Activated CD4-positive, alpha-beta T cell treated with anti-CD3 and anti-CD28 coated beads for 4 hours (primary cell): ENCODE data around the gene SCD5.

Experiments used
- DNase-seq, 2 donors: peaks; one replicate each; pipeline ENCODE4 v3.0.0-alpha.2; 2020

SCD5 gene

DNA sequence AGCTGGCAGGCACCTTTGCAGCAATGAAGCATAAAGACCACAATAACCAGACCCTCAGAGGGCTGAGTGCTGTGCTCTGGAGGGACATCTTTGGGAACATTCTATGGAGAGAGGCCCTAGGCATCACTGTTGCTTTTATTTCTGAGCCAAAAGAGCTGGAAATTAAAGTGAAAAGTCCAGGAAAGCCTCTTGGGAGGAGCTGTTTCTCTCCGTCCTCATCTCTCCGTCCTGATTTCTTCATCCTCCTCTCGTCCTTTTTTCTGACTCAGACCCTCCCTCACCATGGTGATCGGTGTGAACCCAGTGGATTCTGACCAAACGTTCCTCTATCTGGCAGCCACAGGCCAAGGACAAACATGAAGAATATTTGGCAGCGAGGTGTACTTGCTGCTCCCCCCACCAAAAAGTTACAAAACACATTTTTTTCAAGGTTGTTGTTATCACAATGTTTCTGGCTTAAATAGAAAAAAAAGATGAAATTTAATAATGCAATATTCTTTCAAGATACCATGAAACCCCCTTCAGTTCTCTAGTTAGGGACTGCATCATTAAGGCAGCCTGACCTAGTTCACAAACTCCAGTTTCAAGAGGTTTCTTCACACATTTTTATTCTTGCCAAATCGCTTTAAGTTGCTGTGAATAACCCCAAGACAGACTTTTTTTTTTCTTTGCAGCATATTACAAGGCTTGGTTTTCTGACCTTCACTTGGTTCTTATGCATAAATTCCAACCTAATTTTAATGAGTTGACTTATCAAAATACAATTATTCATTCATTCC lies 80.2 kb downstream of the SCD5 start:
- no peak for DNase-seq

- DNase-seq = no peak
Observed at GRCh38 chr4:82715731-82716617, 82.6 kb downstream of the SCD5 start.

- DNase-seq = no peak
Observed at GRCh38 chr4:82713856-82714255, 84.7 kb downstream of the SCD5 start.

GRCh38 chr4:82712561-82712960 lies 86.0 kb downstream of the SCD5 start:
- DNase-seq = no peak

DNA sequence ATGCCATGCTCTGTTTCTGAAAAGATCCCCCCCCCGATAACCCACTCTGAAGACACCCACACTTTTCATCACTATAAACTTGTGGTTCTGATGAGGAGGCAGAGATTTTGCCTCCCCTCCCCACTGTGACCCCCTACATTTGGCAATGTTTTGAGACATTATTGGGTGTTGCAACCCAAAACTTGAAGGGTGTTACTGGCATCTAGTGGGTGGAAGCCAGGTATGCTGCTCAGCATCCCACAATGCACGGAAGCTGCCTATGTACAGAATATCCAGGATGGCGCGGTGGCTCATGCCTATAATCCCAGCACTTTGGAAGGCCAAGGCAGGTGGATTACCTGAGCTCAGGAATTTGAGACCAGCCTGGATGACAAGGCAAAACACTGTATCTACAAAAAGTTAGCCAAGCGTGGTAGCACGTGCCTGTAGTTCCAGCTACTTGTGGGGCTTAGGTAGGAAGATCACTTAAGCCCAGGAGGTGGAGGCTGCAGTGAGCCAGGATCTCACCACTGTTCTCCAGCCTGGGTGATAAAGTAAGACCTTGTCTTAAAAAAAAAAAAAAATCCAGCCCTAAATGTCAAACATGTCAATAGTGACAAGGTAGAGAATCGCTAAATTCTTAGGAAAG lies 87.3 kb downstream of the SCD5 start:
- DNase-seq = no peak

- DNase-seq = no peak
Observed at GRCh38 chr4:82710197-82710929, 88.2 kb downstream of the SCD5 start.

DNA sequence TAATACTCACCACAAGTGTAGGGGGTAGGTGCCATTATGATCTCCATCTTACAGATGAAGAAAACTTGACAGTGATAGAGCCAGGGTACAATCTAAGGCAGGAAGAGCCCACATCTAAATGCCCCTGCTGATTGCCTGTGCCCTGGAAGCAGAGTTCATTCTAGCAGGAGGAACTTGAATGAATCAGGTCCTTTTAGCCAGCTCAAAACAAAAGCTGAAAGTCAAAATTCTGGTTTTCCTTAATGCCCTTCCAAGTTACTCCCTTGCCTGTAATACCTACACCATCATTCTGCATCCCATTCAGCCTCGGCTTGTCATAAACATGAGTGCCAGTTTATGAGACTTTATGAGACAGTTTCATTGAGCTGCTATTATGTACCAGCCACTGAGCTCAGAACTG lies 89.6 kb downstream of the SCD5 start:
- DNase-seq = no peak

DNA sequence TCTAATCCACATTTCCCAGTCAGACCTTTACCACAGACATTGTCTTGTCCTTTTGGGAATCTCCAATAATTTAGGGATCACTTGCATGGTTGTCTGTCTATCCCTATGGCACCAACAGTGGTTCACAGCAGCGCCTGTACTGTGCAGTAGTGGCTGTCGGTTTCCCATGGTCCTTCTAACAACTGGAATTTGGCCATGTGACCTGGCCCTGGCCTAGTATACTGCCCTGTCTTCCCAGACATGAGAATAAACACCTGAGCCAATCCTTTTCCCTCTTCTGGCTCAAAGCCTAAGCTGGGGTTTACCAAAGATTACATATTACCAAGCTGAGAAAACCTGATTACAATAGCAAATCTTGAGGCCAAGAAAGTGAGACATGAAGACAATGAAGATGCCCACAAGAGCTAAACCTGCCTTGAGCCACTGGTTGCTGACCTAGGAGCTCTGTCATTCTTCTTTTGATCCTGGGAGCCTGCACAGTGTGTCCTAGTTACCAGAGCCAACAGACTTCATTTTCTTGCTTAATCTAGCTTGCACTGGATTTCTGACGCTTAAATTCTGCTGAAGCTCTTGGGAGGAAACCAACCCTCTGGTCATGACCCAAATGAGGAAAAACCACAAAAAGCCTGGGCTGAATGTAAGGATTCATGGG lies 92.1 kb downstream of the SCD5 start:
- DNase-seq = no peak

- no peak for DNase-seq
Observed at GRCh38 chr4:82705928-82706300, 92.7 kb downstream of the SCD5 start.

DNA sequence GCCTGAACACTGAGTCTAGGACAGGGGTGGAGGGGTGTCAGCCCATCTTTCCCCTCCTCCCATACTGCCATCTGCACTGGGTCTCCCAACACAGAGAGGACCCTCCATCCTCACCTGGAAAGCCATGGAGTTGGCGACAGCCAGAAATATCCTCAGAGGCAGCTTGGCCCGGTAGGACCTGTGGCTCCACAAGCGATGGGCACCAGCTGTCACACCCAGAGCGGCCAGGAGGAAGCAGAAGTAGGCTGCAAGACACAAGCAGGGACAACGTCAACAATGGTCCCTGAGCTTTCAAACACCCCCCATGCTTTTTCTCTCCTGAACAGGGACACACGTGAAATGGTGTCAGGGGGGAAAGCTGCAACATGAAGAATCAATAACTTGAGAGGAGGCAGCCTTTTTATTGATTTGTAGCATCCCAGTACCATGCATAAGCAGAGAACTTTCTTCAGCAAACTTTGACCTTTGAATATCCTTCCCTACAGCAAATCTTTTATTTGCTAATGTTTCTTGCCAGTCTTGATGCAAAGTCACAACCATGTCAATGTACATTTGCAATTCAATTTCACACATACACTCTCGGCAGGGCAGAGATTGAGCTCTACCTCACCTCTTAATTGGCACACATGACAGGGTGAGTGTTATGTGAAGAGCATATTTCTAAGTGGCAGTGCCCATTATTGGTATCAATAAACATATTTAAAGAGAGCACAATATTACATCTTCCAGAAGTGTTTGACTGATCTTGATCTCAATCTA lies 93.2 kb downstream of the SCD5 start:
- no peak for DNase-seq

GRCh38 chr4:82704156-82704555 lies 94.4 kb downstream of the SCD5 start:
- no peak for DNase-seq

- no peak for DNase-seq
Observed at GRCh38 chr4:82698412-82698811, 100.2 kb downstream of the SCD5 start.

- DNase-seq = no peak
Observed at GRCh38 chr4:82697561-82697960, 101.0 kb downstream of the SCD5 start.

- no peak for DNase-seq
Observed at GRCh38 chr4:82696117-82696860, 102.3 kb downstream of the SCD5 start.

DNA sequence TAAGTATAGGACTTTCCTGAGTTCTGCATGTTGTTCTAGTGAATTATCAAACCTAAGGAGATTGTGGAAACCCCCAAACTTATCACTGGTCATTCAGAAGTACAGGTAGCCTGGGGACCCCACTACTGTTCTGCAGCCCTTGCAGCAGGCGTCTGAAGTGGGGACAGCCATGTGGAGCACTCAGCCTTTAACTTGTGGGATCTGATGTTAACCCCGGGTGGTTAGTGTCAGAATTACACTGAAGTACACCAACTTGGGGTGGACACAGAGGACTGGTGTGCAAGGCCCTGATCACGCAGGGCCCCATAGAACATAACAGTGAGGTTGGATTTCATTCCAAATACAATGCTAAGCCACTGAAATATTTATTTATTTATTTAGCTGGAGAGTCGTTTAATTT lies 103.7 kb downstream of the SCD5 start:
- DNase-seq = no peak

GRCh38 chr4:82694046-82694445 lies 104.5 kb downstream of the SCD5 start:
- DNase-seq = no peak

DNA sequence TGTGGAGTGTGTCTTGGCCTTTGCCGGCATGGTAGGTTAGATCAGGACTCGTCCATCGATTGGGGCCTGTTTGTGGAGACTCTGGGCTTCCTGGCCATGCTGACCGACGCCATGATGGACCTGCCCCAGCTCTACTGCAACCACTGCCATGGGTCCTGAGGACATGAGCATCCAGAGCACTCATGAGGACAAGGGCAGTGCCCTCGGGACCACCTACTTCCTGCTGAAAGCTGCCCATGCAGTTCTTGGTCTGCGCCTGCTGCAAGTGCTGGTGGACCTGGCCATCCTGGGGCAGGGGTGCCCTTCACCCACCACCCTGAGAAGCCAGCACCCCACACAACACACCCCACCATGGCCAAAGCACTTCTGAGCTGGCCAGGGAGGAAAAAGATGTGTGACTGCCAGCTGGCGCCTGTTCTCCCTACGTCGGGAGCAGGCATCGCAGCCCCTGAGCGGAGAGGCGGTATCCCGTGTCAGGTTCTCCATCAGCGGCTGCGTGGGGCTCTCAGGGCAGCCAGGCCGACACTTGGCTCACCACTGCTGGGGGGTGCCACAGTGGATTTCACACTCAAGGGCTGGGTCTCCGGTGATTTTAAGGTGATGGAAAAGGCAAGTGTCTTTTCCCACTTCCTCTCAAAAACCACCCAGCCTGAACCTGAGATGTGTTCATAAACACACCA lies 106.4 kb downstream of the SCD5 start:
- DNase-seq = no peak

DNA sequence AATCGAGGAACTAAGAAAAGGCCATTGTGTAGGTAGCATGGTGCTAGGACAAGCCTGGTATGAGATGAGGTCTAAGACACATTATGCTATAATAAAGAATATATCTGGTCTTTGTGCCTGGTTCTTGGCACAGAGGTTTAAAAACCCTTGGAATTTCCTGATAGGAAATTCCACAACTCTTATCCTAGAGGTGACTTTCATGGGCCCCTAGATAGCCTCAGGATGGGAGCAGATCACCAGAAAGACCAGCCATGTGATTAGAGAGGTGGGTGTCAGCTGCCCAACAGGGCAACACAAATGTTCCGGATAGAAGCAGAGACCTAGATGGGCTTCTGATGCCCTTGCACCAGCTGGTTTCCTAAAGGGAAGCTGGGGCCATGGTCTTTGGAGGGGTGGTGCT lies 107.2 kb downstream of the SCD5 start:
- no peak for DNase-seq

DNA sequence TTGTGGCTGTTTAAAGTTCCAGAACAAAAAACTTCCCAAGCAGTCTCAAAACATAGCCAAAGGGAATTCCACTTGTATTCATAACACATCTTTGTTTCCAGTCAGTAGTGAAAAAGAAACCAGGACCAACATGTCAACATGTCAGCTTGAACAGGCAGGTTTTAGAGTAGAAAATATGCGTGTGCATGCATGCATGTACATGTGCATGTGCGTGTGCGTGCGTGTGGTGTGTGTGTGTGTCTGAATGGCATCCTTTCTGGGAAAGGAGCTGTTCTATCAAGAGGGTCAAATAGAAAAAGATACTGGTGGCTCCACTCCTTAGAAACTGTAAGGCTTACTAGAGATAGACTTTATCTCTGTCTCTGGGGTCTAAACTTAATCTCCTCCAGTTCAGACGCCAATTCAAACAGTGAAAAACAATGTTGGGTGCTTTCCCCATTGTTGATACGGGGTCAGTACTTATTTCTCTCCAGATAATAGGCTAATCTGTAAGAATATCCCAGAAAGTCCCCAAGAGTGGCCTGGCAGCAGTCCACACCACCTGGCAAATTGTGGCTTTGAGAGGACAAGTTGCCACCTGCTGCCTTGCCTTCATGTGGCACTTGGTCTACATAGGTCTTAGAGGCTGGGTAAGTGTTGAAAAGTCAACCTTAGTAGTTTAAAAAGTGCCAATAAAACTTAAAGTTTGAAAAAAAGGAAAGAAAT lies 110.4 kb downstream of the SCD5 start:
- no peak for DNase-seq

DNA sequence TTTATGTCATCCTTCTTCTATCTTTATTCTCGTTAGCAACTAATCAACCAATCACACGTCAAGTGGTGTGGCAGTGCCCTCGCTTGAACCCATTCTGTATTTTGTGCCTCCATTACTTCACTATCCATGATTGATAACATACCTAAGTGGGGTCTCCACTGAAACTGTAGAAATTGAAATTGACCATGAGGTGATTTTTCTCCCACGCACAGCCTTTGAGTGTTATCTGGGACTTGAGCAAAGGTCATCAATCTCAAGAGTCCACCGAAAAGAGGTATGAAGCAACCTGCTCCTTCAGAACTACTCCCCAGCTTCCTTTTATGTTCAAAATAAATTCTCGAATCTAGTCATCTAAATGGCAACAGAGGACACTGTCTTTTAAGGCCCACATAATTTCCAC lies 111.1 kb downstream of the SCD5 start:
- no peak for DNase-seq
